Gastrocnemius medialis (tissue), 4 donors: ENCODE data around the gene SYNGR1. TPM values are rescaled to one million over a fixed set of nuclear protein-coding genes. Genes with fewer than 3 reads are reported as not detected.

Experiments
- ATAC-seq, 2 donors: fragments of 150-250 bp; one replicate each; pipeline ENCODE4 v1.9.1; 2016
- DNase-seq, 2 donors: peaks; one replicate each; pipeline ENCODE4 v3.0.0-alpha.2; 2019
- H3K27ac ChIP-seq, 4 donors: fragments of 200-600 bp; sonication (generic); 1 replicate in 1 of 4; 2 replicates in 3 of 4; pipeline ENCODE4 v1.5.1; 2016 to 2018; ENCODE audit warnings: mild to moderate bottlenecking in 2 of 4, moderate library complexity in 1 of 4
- H3K27me3 ChIP-seq, 3 donors: fragments of 200-600 bp; sonication (generic) in 2 of 3; 1 replicate in 1 of 3; 2 replicates in 2 of 3; pipeline versions ENCODE4 v1.5.1 to v1.6.0; 2016 to 2019; ENCODE audit warnings: mild to moderate bottlenecking in 1 of 3, moderate library complexity in 1 of 3
- H3K36me3 ChIP-seq, 2 donors: fragments of 200-600 bp; sonication (generic) in 1 of 2; one replicate each; pipeline ENCODE4 v1.5.1; 2017 to 2018
- H3K4me1 ChIP-seq, 2 donors: fragments of 200-600 bp; sonication (generic) in 1 of 2; one replicate each; pipeline ENCODE4 v1.5.1; 2016 to 2017; ENCODE audit warnings: mild to moderate bottlenecking in 2 of 2
- H3K4me3 ChIP-seq, 4 donors: fragments of 200-600 bp; sonication (generic) in 3 of 4; 1 replicate in 1 of 4; 2 replicates in 3 of 4; pipeline ENCODE4 v1.5.1; 2016 to 2019; ENCODE audit warnings: mild to moderate bottlenecking in 2 of 4
- H3K9me3 ChIP-seq, 3 donors: fragments of 200-600 bp; sonication (generic) in 2 of 3; 1 replicate in 1 of 3; 2 replicates in 2 of 3; pipeline ENCODE4 v1.5.1; 2016 to 2019
- CTCF ChIP-seq, 5 experiments: fragments of 450-650 bp in 3 of 5; fragments of 200-600 bp in 2 of 5; sonication (generic) in 2 of 5; IDR thresholded peaks in 4 of 5; conservative IDR thresholded peaks in 1 of 5; 1 replicate in 4 of 5; 2 replicates in 1 of 5; pipeline ENCODE4 v1.5.1; 2016 to 2019; ENCODE audit warnings: antibody characterized with exemption in 5 of 5, mild to moderate bottlenecking in 3 of 5, moderate library complexity in 3 of 5
- POLR2A ChIP-seq, 2 donors: fragments of 450-650 bp; IDR thresholded peaks; one replicate each; pipeline ENCODE4 v1.6.1; 2017; ENCODE audit warnings: antibody characterized with exemption in 2 of 2, mild to moderate bottlenecking in 2 of 2, moderate library complexity in 2 of 2
- in situ Hi-C, 4 donors: fragments of 200-750 bp; cut with MboI; loops; one replicate each; pipeline versions ENCODE4 v1.15.0 to v1.8.0; 2017; ENCODE audit warnings: low sequenced_read_pairs in 4 of 4
- intact Hi-C: fragments of 100-400 bp; cut with DNase I; formaldehyde crosslinking; loops from one replicate; pipeline ENCODE4 v1.15.1; 2023; ENCODE audit warnings: low total_unique reads
- total RNA-seq, 4 donors: library from RNA; depleted of rRNA; stranded (reverse); fragments of >200 nt; gene quantifications; one replicate each; pipeline versions ENCODE4 v1.1.0 to v1.2.3, GENCODE V29; 2016

SYNGR1 gene
- total RNA-seq, 4 donors from 2014 or later: 2.8 to 17.2 (median 9.7) TPM

GRCh38 chr22:39427751-39428596 lies 78.2 kb downstream of the SYNGR1 start:
- peaks cover 0 to 65% of the 10 kb centered on the region in 2 donors for H3K36me3 ChIP-seq
- ATAC-seq: no peak
- no peak overlapping the region for H3K27ac ChIP-seq
- H3K4me3 ChIP-seq: no peak overlapping the region
- TF ChIP-seq CTCF (IDR thresholded peaks at IDR 0.05 in 4 of 5, conservative IDR thresholded peaks at IDR 0.05 in 1 of 5): no peak
- no peak for TF ChIP-seq POLR2A (IDR thresholded peaks at IDR 0.05)
- no peaks in the 10 kb centered on the region for H3K27me3 ChIP-seq
- in situ Hi-C loops (no loop called here), intact Hi-C loops (no loop called here)
- no peaks in the 10 kb centered on the region for H3K9me3 ChIP-seq
- DNase-seq: no peak
- H3K4me1 ChIP-seq: peaks cover 23 to 24% of the 10 kb centered on the region in 2 donors

- in situ Hi-C loops: no loop called here
- H3K36me3 ChIP-seq: peaks cover 0 to 62% of the 10 kb centered on the region in 2 donors
Measured at GRCh38 chr22:39428597-39429071, 78.8 kb downstream of the SYNGR1 start.

GRCh38 chr22:39429186-39429585 lies 79.4 kb downstream of the SYNGR1 start:
- no peak for DNase-seq
- Histone ChIP-seq H3K4me3 (no peak overlapping the region), H3K36me3 (peaks cover 0 to 58% of the 10 kb centered on the region in 2 donors), H3K27me3 (no peaks in the 10 kb centered on the region), H3K27ac (peak overlapping the region in 2 of 4 donors; percentile 33 to 93), H3K9me3 (no peaks in the 10 kb centered on the region), H3K4me1 (peaks cover 25 to 33% of the 10 kb centered on the region in 2 donors)
- ATAC-seq: no peak
- in situ Hi-C loops: no loop called here
- intact Hi-C loops: no loop called here
- TF ChIP-seq POLR2A (IDR thresholded peaks at IDR 0.05) (no peak), CTCF (IDR thresholded peaks at IDR 0.05 in 4 of 5, conservative IDR thresholded peaks at IDR 0.05 in 1 of 5) (no peak)

More at GRCh38 chr22:39428597-39429071, 78.8 kb downstream of the SYNGR1 start:
- Histone ChIP-seq H3K27ac (no peak overlapping the region), H3K4me3 (no peak overlapping the region), H3K9me3 (no peaks in the 10 kb centered on the region), H3K27me3 (no peaks in the 10 kb centered on the region), H3K4me1 (peaks cover 24 to 28% of the 10 kb centered on the region in 2 donors)
- no peak for TF ChIP-seq POLR2A (IDR thresholded peaks at IDR 0.05)
- TF ChIP-seq CTCF (IDR thresholded peaks at IDR 0.05 in 4 of 5, conservative IDR thresholded peaks at IDR 0.05 in 1 of 5): no peak
- intact Hi-C loops: no loop called here
- ATAC-seq: no peak
- no peak for DNase-seq

DNA sequence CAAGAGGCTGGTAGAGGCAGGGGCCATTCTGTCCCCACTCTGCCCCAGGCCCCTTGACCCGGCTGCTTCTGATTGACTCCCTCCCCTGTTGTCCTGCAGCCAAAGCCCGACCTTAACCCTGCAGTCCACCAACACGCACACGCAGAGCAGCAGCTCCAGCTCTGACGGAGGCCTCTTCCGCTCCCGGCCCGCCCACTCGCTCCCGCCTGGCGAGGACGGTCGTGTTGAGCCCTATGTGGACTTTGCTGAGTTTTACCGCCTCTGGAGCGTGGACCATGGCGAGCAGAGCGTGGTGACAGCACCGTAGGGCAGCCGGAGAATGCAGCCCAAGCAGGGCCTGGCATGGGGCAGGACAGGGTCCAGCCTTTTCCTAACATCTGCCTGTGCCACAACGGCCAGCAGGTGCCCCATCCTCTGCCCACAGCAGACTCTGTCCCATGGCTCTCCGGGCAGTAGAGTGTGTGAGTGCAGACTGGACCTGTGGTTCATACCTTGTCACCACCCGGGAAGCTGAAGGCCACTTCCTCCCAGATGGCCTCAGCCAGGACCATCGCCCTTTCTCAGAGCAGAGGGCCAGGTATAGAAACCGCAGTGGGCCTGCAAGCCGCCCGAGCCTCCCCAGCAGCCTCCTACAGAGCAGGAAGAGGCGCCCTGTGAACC lies 80.3 kb downstream of the SYNGR1 start:
- ATAC-seq (no peak), DNase-seq (no peak)
- Histone ChIP-seq H3K4me3 (no peak overlapping the region), H3K9me3 (no peaks in the 10 kb centered on the region), H3K36me3 (peaks cover 0 to 51% of the 10 kb centered on the region in 2 donors), H3K27me3 (no peaks in the 10 kb centered on the region), H3K4me1 (peaks cover 31 to 41% of the 10 kb centered on the region in 2 donors), H3K27ac (peak overlapping the region; percentile 89 to 93 (median 91))
- no peak for TF ChIP-seq POLR2A (IDR thresholded peaks at IDR 0.05)
- TF ChIP-seq CTCF (IDR thresholded peaks at IDR 0.05 in 4 of 5, conservative IDR thresholded peaks at IDR 0.05 in 1 of 5): no peak
- intact Hi-C loops: loop anchor here (5.0 kb wide), 2 partner anchors 33 to 72 kb away; partner anchors contain the start of genes MIEF1 and TAB1
- in situ Hi-C loops: no loop called here
